EL (cell line): Measurements from ENCODE around the gene RBP3.

Experiments
- DNase-seq: peaks from one replicate; pipeline ENCODE4 v3.0.0-alpha.2; 2016

RBP3 gene

GRCh38 chr10:47402641-47403301 lies 54.6 kb downstream of the RBP3 start:
- peak; percentile 97 for DNase-seq

- DNase-seq, result peak; percentile 33
These were observed 55.5 kb downstream of the RBP3 start for GRCh38 chr10:47403446-47404318.

GRCh38 chr10:47404446-47404845 lies 56.3 kb downstream of the RBP3 start:
- DNase-seq, result no peak

- no peak for DNase-seq
These were observed 56.8 kb downstream of the RBP3 start for GRCh38 chr10:47404937-47405336.

- no peak for DNase-seq
These were observed 57.8 kb downstream of the RBP3 start for GRCh38 chr10:47405857-47406547.

- no peak for DNase-seq
These were observed 58.3 kb downstream of the RBP3 start for GRCh38 chr10:47406548-47406869.

GRCh38 chr10:47406870-47407691 lies 58.9 kb downstream of the RBP3 start:
- peak; percentile 94 for DNase-seq
